Activated B cell treated with CpG ODN at 0.5 μM for 24 hours (primary cell): ENCODE results near the gene ASTN2. TPM values are rescaled to one million over a fixed set of nuclear protein-coding genes. Genes with fewer than 3 reads are reported as not detected.

Experiments used
- ATAC-seq: fragments of 200-7000 bp; cut with Tn5 transposase; one replicate; pipeline ENCODE4 v1.10.0; 2021; ENCODE audit warnings: low read depth, mild to moderate bottlenecking, moderate library complexity
- CTCF ChIA-PET: fragments of 350-600 bp; sonication (Branson Sonifier 250); formaldehyde crosslinking; loops from one replicate; lab custom pipeline; 2021; ENCODE audit warnings: antibody characterized with exemption; lab: Charles Lee
- POLR2A ChIA-PET: fragments of 350-600 bp; sonication (Branson Sonifier 250); formaldehyde crosslinking; loops from one replicate; lab custom pipeline; 2021; ENCODE audit warnings: antibody characterized with exemption; lab: Charles Lee
- DNase-seq: peaks from one replicate; pipeline ENCODE4 v3.0.0; 2022
- H3K27ac Mint-ChIP-seq: one replicate; pipeline ENCODE4 v1.8.0; 2020; ENCODE audit warnings: mixed read lengths
- H3K27me3 Mint-ChIP-seq: one replicate; pipeline ENCODE4 v1.8.0; 2021; ENCODE audit warnings: mixed read lengths
- H3K36me3 Mint-ChIP-seq: one replicate; pipeline ENCODE4 v1.8.0; 2021; ENCODE audit warnings: low read depth, mixed read lengths
- H3K4me1 Mint-ChIP-seq: one replicate; pipeline ENCODE4 v1.8.0; 2021; ENCODE audit warnings: mixed read lengths
- H3K4me3 Mint-ChIP-seq: one replicate; pipeline ENCODE4 v1.8.0; 2020; ENCODE audit warnings: mild to moderate bottlenecking, mixed read lengths
- H3K9me3 Mint-ChIP-seq: one replicate; pipeline ENCODE4 v1.8.0; 2020; ENCODE audit warnings: mixed read lengths
- CTCF ChIP-seq: fragments of 200-600 bp; IDR thresholded peaks from one replicate; pipeline ENCODE4 v1.8.0; 2022; ENCODE audit warnings: antibody characterized with exemption, mild to moderate bottlenecking
- intact Hi-C: fragments of 100-400 bp; cut with micrococcal nuclease; formaldehyde crosslinking; loops from one replicate; pipeline ENCODE4 v1.15.1; 2024
- total RNA-seq: library from RNA; stranded (reverse); gene quantifications from 2 replicates; pipeline ENCODE4 v1.2.3, GENCODE V29; 2022

ASTN2 gene
- total RNA-seq, 1 donor from 2014 or later = 2.3 TPM

- intact Hi-C loops = no loop called here
- H3K4me3 Mint-ChIP-seq = no peak overlapping the region
- no peak for ATAC-seq
These were observed 506.9 kb downstream of the ASTN2 start for GRCh38 chr9:116907989-116908388.

GRCh38 chr9:116905171-116905588, 509.7 kb downstream of the ASTN2 start:
- ChIA-PET CTCF (no interaction called here), POLR2A (no interaction called here)
- H3K9me3 Mint-ChIP-seq = peaks cover 4% of the 10 kb centered on the region
- intact Hi-C loops = no loop called here
- H3K4me1 Mint-ChIP-seq = no peaks in the 10 kb centered on the region
- H3K27me3 Mint-ChIP-seq = no peaks in the 10 kb centered on the region
- ATAC-seq (no peak), DNase-seq (no peak)
- TF ChIP-seq CTCF = no peak
- no peak overlapping the region for H3K4me3 Mint-ChIP-seq
- H3K36me3 Mint-ChIP-seq = no peaks in the 10 kb centered on the region
- no peak overlapping the region for H3K27ac Mint-ChIP-seq

More at GRCh38 chr9:116907989-116908388, 506.9 kb downstream of the ASTN2 start:
- Mint-ChIP-seq H3K4me1 (no peaks in the 10 kb centered on the region), H3K9me3 (peaks cover 2% of the 10 kb centered on the region), H3K27me3 (no peaks in the 10 kb centered on the region), H3K36me3 (no peaks in the 10 kb centered on the region), H3K27ac (no peak overlapping the region)
- TF ChIP-seq CTCF = no peak
- POLR2A ChIA-PET = no interaction called here
- CTCF ChIA-PET = no interaction called here
- DNase-seq = no peak

GRCh38 chr9:116904165-116904564, 510.7 kb downstream of the ASTN2 start:
- no peaks in the 10 kb centered on the region for H3K36me3 Mint-ChIP-seq
- intact Hi-C loops = no loop called here
- no peaks in the 10 kb centered on the region for H3K4me1 Mint-ChIP-seq
- ATAC-seq (no peak), DNase-seq (no peak)
- ChIA-PET POLR2A (no interaction called here), CTCF (no interaction called here)
- no peak for TF ChIP-seq CTCF
- H3K27ac Mint-ChIP-seq = no peak overlapping the region
- H3K4me3 Mint-ChIP-seq = no peak overlapping the region
- H3K27me3 Mint-ChIP-seq = no peaks in the 10 kb centered on the region
- peaks cover 13% of the 10 kb centered on the region for H3K9me3 Mint-ChIP-seq

GRCh38 chr9:116901260-116901659, 513.6 kb downstream of the ASTN2 start:
- peaks cover 18% of the 10 kb centered on the region for H3K9me3 Mint-ChIP-seq
- no peak overlapping the region for H3K4me3 Mint-ChIP-seq
- no peaks in the 10 kb centered on the region for H3K4me1 Mint-ChIP-seq
- ChIA-PET POLR2A (no interaction called here), CTCF (no interaction called here)
- DNase-seq (no peak), ATAC-seq (no peak)
- no peak for TF ChIP-seq CTCF
- intact Hi-C loops = no loop called here
- H3K27ac Mint-ChIP-seq = no peak overlapping the region
- peaks cover 4% of the 10 kb centered on the region for H3K27me3 Mint-ChIP-seq
- H3K36me3 Mint-ChIP-seq = no peaks in the 10 kb centered on the region

- POLR2A ChIA-PET = no interaction called here
- TF ChIP-seq CTCF = no peak
These were observed 514.3 kb downstream of the ASTN2 start for GRCh38 chr9:116900543-116900942.

More at GRCh38 chr9:116900543-116900942, 514.3 kb downstream of the ASTN2 start:
- DNase-seq = no peak
- no peak overlapping the region for H3K27ac Mint-ChIP-seq
- no peaks in the 10 kb centered on the region for H3K36me3 Mint-ChIP-seq
- no peak overlapping the region for H3K4me3 Mint-ChIP-seq
- no peaks in the 10 kb centered on the region for H3K4me1 Mint-ChIP-seq
- H3K27me3 Mint-ChIP-seq = peaks cover 4% of the 10 kb centered on the region
- CTCF ChIA-PET = no interaction called here
- peaks cover 18% of the 10 kb centered on the region for H3K9me3 Mint-ChIP-seq
- ATAC-seq = no peak
- intact Hi-C loops = no loop called here
